HG02623 (cell line): ENCODE results near the gene MESD.

Source experiments
- ATAC-seq: cut with Tn5 transposase; IDR thresholded peaks from one replicate; pipeline ENCODE4 v1.9.1; 2021; ENCODE audit warnings: moderate library complexity; ENCODE audit not compliant: unreplicated experiment

MESD gene

DNA sequence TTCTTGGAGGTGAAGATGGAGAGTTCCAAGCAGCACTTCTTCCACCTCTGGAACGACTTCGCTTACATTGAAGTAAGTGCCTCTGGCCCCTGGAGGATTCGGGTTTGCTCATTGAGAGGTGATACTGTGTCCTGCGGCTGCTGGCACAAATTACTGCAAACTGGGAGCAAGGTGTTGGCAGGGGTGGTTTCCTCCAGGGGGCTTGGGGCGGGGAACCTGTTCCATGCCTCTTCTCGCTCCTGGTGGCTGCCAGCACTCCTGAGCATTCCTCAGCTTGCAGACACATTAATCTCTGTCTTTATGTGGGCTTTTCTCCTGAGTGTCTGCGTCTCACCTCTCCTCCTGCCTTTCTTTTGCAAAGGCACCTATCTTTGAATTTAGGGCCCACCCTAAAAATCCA is 47.4 kb downstream of the MESD start:
- ATAC-seq = no peak

GRCh38 chr15:80940851-80941250 is 48.8 kb downstream of the MESD start:
- ATAC-seq = no peak

- no peak for ATAC-seq
Measured at GRCh38 chr15:80940331-80940730, 49.3 kb downstream of the MESD start.

- no peak for ATAC-seq
Measured at GRCh38 chr15:80939216-80939615, 50.4 kb downstream of the MESD start.

- ATAC-seq = no peak
Measured at GRCh38 chr15:80937718-80938117, 51.9 kb downstream of the MESD start.

GRCh38 chr15:80936288-80937078 is 53.1 kb downstream of the MESD start:
- ATAC-seq = no peak

DNA sequence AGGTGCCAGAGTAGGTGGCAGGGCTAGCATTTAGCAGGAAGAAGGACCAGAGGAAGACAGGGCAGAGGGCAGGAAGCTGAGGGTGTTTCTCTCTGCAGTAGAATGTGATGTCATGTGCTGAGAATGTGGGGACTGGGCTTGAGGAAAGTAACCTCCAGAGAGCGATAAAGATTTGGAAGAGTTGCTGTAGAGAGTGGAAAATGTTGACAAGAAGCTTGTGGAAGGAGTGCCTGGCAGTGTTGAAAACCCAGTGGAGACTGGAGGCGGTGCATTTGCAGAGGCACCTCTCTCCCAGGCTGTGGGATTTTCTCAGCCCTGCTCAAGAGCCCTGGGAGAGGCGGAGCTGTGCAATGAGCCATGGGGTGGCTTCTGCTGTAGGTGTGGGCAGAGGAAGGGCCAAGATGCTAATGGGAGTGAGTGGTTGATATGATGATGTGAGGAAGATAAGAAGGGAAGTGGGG is 54.8 kb downstream of the MESD start:
- ATAC-seq = no peak

DNA sequence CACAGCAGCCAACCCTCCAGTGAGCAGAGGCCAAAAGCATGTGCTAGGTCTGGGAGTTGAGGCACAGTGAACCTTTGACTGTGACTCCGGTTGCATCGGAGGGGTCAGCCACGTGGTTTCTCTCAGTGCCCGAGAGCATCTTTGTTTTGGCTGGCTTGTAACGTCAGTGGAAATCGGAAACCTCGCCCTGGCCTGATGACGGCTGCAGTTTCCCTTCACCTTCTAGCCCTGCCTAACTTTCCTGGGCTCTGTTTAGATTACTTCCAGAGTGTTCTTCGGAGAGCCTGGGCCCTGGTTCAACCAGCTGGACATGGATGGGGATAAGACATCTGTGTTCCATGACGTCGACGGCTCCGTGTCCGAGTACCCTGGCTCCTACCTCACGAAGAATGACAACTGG is 56.6 kb downstream of the MESD start:
- ATAC-seq = no peak

- no peak for ATAC-seq
Measured at GRCh38 chr15:80932513-80932815, 57.2 kb downstream of the MESD start.

DNA sequence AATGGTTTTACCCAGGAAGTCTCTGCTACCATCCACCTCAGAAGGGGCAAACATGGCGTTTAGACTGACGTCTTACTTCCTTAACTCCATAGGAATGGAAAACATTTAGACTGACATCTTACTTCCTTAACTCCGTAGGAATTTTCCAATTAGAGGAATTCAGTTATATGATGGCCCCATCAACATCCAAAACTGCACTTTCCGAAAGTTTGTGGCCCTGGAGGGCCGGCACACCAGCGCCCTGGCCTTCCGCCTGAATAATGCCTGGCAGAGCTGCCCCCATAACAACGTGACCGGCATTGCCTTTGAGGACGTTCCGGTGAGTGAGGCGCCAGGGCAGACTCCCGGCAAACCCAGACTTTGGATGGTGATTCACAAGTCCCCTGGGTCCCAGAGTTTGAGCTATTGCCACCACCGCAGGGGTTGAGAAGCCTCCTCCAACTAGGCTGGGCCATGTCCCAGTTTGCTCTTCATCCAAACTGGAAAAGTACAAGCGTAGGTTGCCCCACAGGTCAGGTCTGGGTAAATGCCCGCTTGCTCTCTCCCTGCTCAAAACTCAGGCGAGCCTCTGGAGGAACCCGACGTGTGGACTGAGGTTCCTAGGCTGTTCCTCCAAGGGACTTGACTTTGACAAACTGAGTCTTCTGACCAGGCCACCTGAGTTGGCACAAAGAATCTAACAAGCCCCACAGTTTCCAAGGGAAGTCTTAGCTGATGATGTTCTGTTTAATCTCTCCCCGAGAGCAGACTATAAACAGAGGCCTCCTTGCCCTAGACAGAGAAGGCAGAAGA is 57.7 kb downstream of the MESD start:
- ATAC-seq = no peak

DNA sequence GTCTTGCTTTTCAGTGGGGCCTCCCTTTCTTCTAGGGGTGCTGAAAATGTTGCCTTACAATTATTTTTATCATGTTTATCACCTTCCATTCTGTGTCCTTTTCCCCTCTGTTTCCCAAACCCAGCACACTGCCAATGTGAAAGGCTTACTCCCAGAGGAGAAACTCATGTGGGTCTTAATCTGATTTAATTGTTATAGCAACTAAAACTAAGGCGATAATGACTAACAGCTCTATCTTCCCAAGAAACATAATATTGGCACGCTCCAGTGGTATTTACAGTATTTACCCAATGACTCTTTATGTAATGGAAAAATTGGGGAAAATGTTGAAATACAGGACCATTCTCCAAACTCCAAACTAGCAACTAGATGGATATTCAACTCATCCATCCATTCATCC is 58.4 kb downstream of the MESD start:
- no peak for ATAC-seq

- ATAC-seq = no peak
Measured at GRCh38 chr15:80929689-80930088, 59.9 kb downstream of the MESD start.

- ATAC-seq = no peak
Measured at GRCh38 chr15:80929225-80929624, 60.4 kb downstream of the MESD start.

DNA sequence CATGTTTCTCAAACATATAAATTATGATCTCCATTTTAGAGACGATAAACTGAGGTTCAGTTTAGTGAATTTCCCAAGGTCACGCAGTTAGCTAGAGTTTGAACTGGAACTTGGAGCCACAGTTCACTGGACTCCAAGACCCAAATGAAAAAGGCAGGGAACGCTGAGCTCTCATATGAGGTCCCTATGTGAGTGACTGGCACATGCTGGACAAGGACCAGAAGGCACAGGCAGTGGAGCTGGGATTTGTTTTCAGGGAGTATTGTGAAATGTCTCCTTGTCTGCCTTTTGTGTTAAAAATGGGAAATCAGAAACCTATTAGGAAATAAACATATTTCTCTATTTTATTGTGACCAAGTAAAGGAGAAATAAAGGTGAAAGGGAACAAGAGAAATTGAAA is 63.5 kb downstream of the MESD start:
- ATAC-seq = no peak

GRCh38 chr15:80925597-80926059 is 64.0 kb downstream of the MESD start:
- no peak for ATAC-seq

DNA sequence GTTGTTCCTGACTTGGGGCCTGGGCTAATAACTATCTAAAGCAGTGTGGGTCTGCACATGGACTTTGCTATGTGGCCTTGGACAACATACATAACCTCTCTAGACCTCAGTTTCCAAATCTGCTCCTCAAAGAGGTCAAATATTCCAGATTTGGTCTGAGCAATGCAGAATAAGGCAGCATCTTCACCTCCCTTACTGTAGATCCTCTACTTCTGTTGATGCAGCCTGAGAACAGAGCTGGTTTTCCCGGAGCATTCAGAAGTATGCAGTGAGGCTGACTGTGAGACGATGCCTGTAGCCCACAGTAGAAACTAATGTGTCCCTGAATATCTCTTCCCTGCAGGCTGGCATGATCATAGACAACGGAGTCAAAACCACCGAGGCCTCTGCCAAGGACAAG is 65.3 kb downstream of the MESD start:
- ATAC-seq = no peak

- no peak for ATAC-seq
Measured at GRCh38 chr15:80923668-80924067, 66.0 kb downstream of the MESD start.

DNA sequence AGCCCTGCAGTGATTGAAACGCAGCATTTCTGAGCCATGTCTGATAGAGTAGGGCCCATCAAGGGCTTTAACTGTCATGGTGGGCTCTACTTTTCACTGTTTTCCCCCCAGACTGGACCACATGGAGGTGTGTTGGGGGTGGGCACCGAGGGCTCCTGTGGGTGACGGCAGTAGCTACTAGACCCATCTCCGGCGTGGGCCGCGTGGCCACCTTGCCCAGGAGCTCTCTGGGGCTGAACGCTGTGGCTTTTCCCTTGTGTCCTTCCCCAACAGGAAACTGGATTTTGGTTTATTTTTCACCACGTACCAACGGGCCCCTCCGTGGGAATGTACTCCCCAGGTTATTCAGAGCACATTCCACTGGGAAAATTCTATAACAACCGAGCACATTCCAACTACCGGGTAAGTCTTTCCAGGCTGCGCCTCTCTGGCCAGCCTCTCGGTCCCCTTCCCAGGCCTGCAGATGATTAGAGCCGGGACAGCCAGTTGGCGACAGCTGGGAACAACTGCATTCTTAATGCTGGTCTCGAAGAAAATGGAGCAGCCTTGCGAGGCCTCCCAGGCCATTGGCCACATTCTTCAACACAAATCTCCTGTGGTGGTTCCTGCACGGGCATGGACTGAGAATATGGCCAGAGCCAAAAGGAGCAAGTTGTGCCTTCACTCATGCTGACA is 67.7 kb downstream of the MESD start:
- no peak for ATAC-seq

DNA sequence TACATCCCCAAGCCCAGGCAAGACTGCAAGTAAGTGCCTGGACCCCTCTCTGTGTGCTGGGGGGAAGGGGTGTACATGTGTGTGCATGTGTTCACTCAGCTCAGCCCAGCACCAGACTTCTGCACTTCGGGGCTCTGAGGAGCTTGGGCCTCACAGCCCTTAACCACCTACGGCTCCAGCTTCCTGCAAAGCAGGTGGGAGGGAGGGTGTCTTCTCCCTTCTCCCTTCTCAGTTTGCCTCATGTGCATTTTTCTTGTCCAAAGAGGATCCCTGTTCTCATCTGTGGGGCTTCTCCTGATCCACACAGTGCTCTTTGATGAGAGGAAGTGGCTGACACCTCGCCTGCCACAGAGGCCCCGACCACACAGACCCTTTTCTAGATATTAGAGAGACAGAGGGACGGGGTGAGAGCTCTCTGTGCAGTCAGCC is 69.3 kb downstream of the MESD start:
- no peak for ATAC-seq

- no peak for ATAC-seq
Measured at GRCh38 chr15:80918196-80918783, 71.3 kb downstream of the MESD start.

DNA sequence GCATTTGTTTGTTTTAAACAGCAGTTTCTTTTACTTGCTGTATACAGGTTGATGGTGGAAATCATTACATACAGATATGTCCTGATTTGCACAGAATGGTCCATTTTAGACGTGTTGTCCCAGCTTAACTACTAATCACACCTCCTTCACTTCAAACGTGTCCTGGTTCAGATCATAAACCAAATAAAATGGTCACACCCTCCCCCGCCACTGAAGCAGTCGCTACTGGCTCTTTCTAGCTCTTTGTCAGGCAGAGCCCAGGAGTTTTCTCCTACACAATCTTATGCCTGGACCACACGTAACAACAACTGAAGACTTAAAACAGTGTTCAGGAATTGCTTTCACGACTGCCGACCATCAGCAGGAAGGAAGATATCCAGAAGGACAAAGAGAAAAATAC is 73.6 kb downstream of the MESD start:
- ATAC-seq = no peak
